ENCODE measurements around the gene CANT1.
"Not testable (repeated sequence)": the region's sequence is repeated elsewhere in the genome, so short reads cannot be mapped to it uniquely, and the experiment has no call there.

CANT1 gene

GRCh38 chr17:79027274-79027924 is 17.8 kb upstream of the CANT1 start:
- no peak for DNase-seq

GRCh38 chr17:79026376-79027273 is 17.1 kb upstream of the CANT1 start:
- peak; percentile 70 for DNase-seq

- DNase-seq: no peak
Measured at GRCh38 chr17:79024901-79025737, 15.6 kb upstream of the CANT1 start.

- peak; percentile 30 for DNase-seq
Measured at GRCh38 chr17:79023886-79024771, 14.6 kb upstream of the CANT1 start, which contains the start of gene C1QTNF1. C1QTNF1 (plus strand) TSS chr17:79024169; CDS start chr17:79043969, 19,800 bp downstream.

- DNase-seq: no peak
Measured at GRCh38 chr17:79023180-79023705, 13.7 kb upstream of the CANT1 start.

- no peak for DNase-seq
Measured at GRCh38 chr17:79022507-79022991, 13.0 kb upstream of the CANT1 start.

GRCh38 chr17:79021929-79022328 is 12.4 kb upstream of the CANT1 start:
- not testable (repeated sequence) for DNase-seq

GRCh38 chr17:79020631-79021301 is 11.2 kb upstream of the CANT1 start:
- DNase-seq: no peak

- peak; percentile 69 for DNase-seq
Measured at GRCh38 chr17:79019632-79020584, 10.3 kb upstream of the CANT1 start.

- DNase-seq: no peak
Measured at GRCh38 chr17:79019261-79019631, 9.7 kb upstream of the CANT1 start.

- no peak for DNase-seq
Measured at GRCh38 chr17:79018370-79018695, 8.8 kb upstream of the CANT1 start.

- no peak for DNase-seq
Measured at GRCh38 chr17:79017546-79018369, 8.2 kb upstream of the CANT1 start.

GRCh38 chr17:79014158-79014758 is 4.7 kb upstream of the CANT1 start:
- no peak for DNase-seq

GRCh38 chr17:79012563-79013134 is 3.1 kb upstream of the CANT1 start:
- no peak for DNase-seq

GRCh38 chr17:79011451-79012147 is 2.0 kb upstream of the CANT1 start:
- peak; percentile 56 for DNase-seq

GRCh38 chr17:79010304-79010646 is 711 bp upstream of the CANT1 start:
- no peak for DNase-seq

- no peak for DNase-seq
Measured at GRCh38 chr17:79008666-79009387, 737 bp downstream of the CANT1 start.

Data from fibroblast of skin of abdomen (primary cell).